Measurements from ENCODE around the gene BRCC3. TPM values are rescaled to one million over a fixed set of nuclear protein-coding genes. Genes with fewer than 3 reads are reported as not detected.

BRCC3 gene
- polyA plus RNA-seq, 1 donor (not counting 4 experiments of a cell fraction or from before 2014, with no cell fraction given), result 24.8 TPM

DNA sequence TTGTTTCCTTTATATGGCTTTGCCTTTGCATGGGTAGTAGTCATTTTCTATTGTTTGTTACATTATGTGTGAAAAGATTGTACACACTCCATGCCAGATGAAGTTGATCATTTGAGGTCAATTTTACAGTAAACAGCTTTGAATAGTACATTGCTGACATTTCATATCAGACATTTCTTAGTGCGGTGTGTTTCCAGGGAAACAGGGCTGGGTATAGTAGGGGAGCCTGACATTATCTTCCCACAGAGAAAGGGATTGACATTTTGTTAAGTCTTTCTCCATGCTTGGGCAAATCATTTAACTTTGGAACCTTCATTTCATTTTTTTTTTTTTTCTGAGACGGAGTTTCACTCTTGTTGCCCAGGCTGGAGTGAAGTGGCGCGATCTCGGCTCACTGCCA is 39.7 kb upstream of the BRCC3 start:
- H2AFZ ChIP-seq (ENCODE audit: control insufficient read depth, low read length), result no peak overlapping the region
- no peaks in the 10 kb centered on the region for H3K9me3 ChIP-seq (ENCODE audit: control insufficient read depth, low read depth, low read length)
- H3K27me3 ChIP-seq (ENCODE audit: control insufficient read depth, extremely low read depth, insufficient read depth, low read length), result no peaks in the 10 kb centered on the region
- no peak overlapping the region for H3K4me3 ChIP-seq (ENCODE audit: control insufficient read depth in 2 of 3, extremely low read depth in 1 of 3, insufficient read depth in 2 of 3, low read depth in 1 of 3, low read length in 3 of 3)
- H3K36me3 ChIP-seq (ENCODE audit: control insufficient read depth in 2 of 2, extremely low read depth in 1 of 2, insufficient read depth in 2 of 2, low read length in 2 of 2), result no peaks in the 10 kb centered on the region
- no peak for TF ChIP-seq EZH2 (IDR thresholded peaks at IDR 0.05; ENCODE audit: low read length)
- TF ChIP-seq, protein P1, sequence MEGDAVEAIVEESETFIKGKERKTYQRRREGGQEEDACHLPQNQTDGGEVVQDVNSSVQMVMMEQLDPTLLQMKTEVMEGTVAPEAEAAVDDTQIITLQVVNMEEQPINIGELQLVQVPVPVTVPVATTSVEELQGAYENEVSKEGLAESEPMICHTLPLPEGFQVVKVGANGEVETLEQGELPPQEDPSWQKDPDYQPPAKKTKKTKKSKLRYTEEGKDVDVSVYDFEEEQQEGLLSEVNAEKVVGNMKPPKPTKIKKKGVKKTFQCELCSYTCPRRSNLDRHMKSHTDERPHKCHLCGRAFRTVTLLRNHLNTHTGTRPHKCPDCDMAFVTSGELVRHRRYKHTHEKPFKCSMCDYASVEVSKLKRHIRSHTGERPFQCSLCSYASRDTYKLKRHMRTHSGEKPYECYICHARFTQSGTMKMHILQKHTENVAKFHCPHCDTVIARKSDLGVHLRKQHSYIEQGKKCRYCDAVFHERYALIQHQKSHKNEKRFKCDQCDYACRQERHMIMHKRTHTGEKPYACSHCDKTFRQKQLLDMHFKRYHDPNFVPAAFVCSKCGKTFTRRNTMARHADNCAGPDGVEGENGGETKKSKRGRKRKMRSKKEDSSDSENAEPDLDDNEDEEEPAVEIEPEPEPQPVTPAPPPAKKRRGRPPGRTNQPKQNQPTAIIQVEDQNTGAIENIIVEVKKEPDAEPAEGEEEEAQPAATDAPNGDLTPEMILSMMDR (optimal IDR thresholded peaks at IDR 0.05 in 1 of 3, IDR thresholded peaks at IDR 0.05 in 1 of 3, conservative IDR thresholded peaks at IDR 0.05 in 1 of 3; ENCODE audit: extremely low read depth in 1 of 3, insufficient read depth in 2 of 3, low read length in 3 of 3), result no peak
- peaks cover 12% of the 10 kb centered on the region for H3K79me2 ChIP-seq (ENCODE audit: control insufficient read depth, insufficient read depth, low read length)
- no peak overlapping the region for H3K27ac ChIP-seq (ENCODE audit: control insufficient read depth, insufficient read depth, low read length)
- H3K4me1 ChIP-seq (ENCODE audit: control insufficient read depth, extremely low read depth, insufficient read depth, low read length), result peaks cover 5% of the 10 kb centered on the region
- no peak overlapping the region for H3K4me2 ChIP-seq (ENCODE audit: control insufficient read depth, extremely low read depth, insufficient read depth, low read depth, low read length)
- H4K20me1 ChIP-seq (ENCODE audit: control insufficient read depth, extremely low read depth, insufficient read depth, low read length), result no peaks in the 10 kb centered on the region
- no peak for FAIRE-seq
- dilution Hi-C loops (cut with MboI; ENCODE audit: extremely low pct_ligation_motif_present, low sequenced_read_pairs), result no loop called here
- no peak for DNase-seq (ENCODE audit: low read depth, low spot score)
- no peaks in the 10 kb centered on the region for H3K9me1 ChIP-seq (ENCODE audit: control insufficient read depth, extremely low read depth, insufficient read depth, low read length)
- no peak overlapping the region for H3K9ac ChIP-seq (ENCODE audit: control insufficient read depth, extremely low read depth, insufficient read depth, low read length)

DNA sequence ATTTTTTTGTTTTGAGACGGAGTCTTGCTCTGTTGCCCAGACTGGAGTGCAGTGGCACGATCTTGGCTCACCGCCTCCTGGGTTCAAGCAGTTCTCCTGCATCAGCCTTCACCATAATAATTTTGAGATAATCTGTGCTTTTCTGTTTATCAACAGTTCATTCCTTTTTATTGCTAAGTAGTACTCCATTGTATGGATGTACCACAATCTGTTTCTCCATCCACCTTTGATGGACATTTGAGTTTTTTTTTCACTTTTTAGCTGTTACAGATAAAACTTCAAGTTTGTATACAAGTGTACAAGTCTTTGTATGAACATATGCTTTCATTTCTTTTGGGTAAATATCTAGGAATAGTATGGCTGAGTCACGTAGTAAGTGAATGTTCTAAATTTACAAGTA is 35.6 kb upstream of the BRCC3 start:
- dilution Hi-C loops (cut with MboI; ENCODE audit: extremely low pct_ligation_motif_present, low sequenced_read_pairs), result no loop called here
- H3K4me2 ChIP-seq (ENCODE audit: control insufficient read depth, extremely low read depth, insufficient read depth, low read depth, low read length), result no peak overlapping the region
- H3K79me2 ChIP-seq (ENCODE audit: control insufficient read depth, insufficient read depth, low read length), result peaks cover 3% of the 10 kb centered on the region
- no peaks in the 10 kb centered on the region for H3K4me1 ChIP-seq (ENCODE audit: control insufficient read depth, extremely low read depth, insufficient read depth, low read length)
- no peak overlapping the region for H3K4me3 ChIP-seq (ENCODE audit: control insufficient read depth in 2 of 3, extremely low read depth in 1 of 3, insufficient read depth in 2 of 3, low read depth in 1 of 3, low read length in 3 of 3)
- FAIRE-seq, result no peak
- no peak overlapping the region for H3K9ac ChIP-seq (ENCODE audit: control insufficient read depth, extremely low read depth, insufficient read depth, low read length)
- TF ChIP-seq, protein P1 (optimal IDR thresholded peaks at IDR 0.05 in 1 of 3, IDR thresholded peaks at IDR 0.05 in 1 of 3, conservative IDR thresholded peaks at IDR 0.05 in 1 of 3; ENCODE audit: extremely low read depth in 1 of 3, insufficient read depth in 2 of 3, low read length in 3 of 3), result no peak
- TF ChIP-seq EZH2 (IDR thresholded peaks at IDR 0.05; ENCODE audit: low read length), result no peak
- H3K27ac ChIP-seq (ENCODE audit: control insufficient read depth, insufficient read depth, low read length), result no peak overlapping the region
- no peaks in the 10 kb centered on the region for H4K20me1 ChIP-seq (ENCODE audit: control insufficient read depth, extremely low read depth, insufficient read depth, low read length)
- DNase-seq (ENCODE audit: low read depth, low spot score), result no peak
- H3K9me1 ChIP-seq (ENCODE audit: control insufficient read depth, extremely low read depth, insufficient read depth, low read length), result no peaks in the 10 kb centered on the region
- H3K9me3 ChIP-seq (ENCODE audit: control insufficient read depth, low read depth, low read length), result no peaks in the 10 kb centered on the region
- no peak overlapping the region for H2AFZ ChIP-seq (ENCODE audit: control insufficient read depth, low read length)
- no peaks in the 10 kb centered on the region for H3K36me3 ChIP-seq (ENCODE audit: control insufficient read depth in 2 of 2, extremely low read depth in 1 of 2, insufficient read depth in 2 of 2, low read length in 2 of 2)
- H3K27me3 ChIP-seq (ENCODE audit: control insufficient read depth, extremely low read depth, insufficient read depth, low read length), result no peaks in the 10 kb centered on the region
